GM10248 (cell line): ENCODE measurements around the gene RIPPLY2.
"Not testable (repeated sequence)": the region's sequence is repeated elsewhere in the genome, so short reads cannot be mapped to it uniquely, and the experiment has no call there.

ENCODE experiments used
- CTCF ChIA-PET: fragments of 300-600 bp; sonication (Branson Sonifier 250); formaldehyde crosslinking; extraction: SDS; loops from one replicate; lab custom pipeline; 2021; ENCODE audit warnings: antibody characterized with exemption; lab: Yijun Ruan, JAX
- POLR2A ChIA-PET: fragments of 350-650 bp; sonication (Branson Sonifier 250); formaldehyde crosslinking; extraction: SDS; loops from one replicate; lab custom pipeline; 2020; ENCODE audit warnings: antibody characterized with exemption; lab: Yijun Ruan, JAX
- DNase-seq: peaks from one replicate; pipeline ENCODE4 v3.0.0; 2012; ENCODE audit errors: extremely low spot score
- TF ChIP-seq, protein P1 (sequence below): IDR thresholded peaks from 2 replicates; pipeline ENCODE4 v1.5.1; 2012; ENCODE audit warnings: mild to moderate bottlenecking, low read depth; ENCODE audit errors: extremely low read depth, missing control alignments, control extremely low read depth

RIPPLY2 gene, protein sequence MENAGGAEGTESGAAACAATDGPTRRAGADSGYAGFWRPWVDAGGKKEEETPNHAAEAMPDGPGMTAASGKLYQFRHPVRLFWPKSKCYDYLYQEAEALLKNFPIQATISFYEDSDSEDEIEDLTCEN

DNA sequence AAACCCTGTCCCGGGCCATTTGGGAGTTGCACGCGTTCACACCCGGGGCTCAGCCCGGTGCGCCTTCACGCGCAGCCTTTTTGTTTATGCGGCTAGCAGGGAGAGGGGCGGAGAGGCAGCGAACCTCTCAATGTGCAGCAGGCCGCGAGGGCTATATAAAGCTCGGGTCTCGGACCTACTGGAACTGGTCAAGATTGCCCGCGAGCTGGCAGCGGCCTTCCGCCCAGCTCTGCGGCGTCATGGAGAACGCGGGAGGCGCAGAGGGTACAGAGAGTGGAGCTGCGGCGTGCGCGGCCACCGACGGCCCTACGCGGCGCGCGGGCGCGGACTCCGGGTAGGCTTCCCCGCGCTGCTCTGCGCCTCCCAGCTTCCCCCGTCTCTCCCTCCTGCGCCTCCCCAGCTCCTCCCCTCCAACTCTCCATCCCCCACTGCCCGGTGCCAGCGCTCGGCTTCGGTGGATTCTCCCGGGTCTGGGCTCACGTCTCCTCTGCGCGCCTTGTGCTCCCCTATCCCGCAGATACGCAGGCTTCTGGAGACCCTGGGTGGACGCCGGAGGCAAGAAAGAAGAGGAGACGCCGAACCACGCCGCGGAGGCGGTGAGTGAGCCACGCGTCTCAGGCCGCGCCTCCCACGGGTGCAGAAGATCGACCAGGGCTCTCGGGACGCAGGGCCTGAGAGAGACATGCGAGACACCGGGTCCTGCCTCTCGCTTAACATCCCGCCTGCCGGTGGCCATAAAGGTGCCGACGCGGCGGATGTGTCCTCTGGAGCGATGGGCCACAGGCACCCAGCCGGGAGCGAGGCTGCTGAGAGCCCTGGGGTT lies at the start of gene RIPPLY2:
TSS of gene RIPPLY2 (plus strand) at position 183 of the 823 bp plus-strand sequence. CDS start at position 240, 57 bp downstream.
- CTCF ChIA-PET: no interaction called here
- POLR2A ChIA-PET: no interaction called here
- TF ChIP-seq, protein P1, sequence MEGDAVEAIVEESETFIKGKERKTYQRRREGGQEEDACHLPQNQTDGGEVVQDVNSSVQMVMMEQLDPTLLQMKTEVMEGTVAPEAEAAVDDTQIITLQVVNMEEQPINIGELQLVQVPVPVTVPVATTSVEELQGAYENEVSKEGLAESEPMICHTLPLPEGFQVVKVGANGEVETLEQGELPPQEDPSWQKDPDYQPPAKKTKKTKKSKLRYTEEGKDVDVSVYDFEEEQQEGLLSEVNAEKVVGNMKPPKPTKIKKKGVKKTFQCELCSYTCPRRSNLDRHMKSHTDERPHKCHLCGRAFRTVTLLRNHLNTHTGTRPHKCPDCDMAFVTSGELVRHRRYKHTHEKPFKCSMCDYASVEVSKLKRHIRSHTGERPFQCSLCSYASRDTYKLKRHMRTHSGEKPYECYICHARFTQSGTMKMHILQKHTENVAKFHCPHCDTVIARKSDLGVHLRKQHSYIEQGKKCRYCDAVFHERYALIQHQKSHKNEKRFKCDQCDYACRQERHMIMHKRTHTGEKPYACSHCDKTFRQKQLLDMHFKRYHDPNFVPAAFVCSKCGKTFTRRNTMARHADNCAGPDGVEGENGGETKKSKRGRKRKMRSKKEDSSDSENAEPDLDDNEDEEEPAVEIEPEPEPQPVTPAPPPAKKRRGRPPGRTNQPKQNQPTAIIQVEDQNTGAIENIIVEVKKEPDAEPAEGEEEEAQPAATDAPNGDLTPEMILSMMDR: no peak
- DNase-seq: peak; percentile 13

DNA sequence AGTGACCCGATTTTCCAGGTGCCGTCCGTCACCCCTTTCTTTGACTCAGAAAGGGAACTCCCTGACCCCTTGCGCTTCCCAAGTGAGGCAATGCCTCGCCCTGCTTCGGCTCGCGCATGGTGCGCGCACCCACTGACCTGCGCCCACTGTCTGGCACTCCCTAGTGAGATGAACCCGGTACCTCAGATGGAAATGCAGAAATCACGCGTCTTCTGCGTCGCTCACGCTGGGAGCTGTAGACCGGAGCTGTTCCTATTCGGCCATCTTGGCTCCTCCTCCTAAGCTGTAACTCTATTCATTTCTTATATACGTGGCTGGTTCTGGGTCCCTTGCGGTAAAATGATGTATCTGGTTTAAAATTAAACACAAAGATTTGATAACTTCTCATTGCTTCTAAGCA lies 49.7 kb upstream of the RIPPLY2 start:
- POLR2A ChIA-PET, CTCF ChIA-PET, DNase-seq: not testable (repeated sequence)

DNA sequence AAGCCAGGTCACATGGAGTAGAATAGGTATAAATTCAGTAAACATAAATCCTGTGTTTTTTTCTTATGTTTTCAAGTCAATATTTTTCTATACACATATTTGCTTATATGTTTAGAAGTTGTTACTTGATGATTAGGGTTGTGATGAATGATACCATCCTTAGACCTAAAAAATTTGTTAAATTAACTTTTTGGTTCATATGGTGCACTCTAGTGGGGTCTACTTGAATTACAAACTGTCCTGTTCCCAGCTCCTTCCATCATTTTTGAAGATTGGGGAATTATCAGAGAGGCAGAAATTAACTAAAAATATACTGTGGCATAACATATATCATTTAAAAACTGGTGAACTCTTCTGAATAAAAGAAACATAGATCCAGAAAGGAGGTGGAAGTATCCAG lies 48.3 kb upstream of the RIPPLY2 start:
- ChIA-PET CTCF (no interaction called here), POLR2A (no interaction called here)

DNA sequence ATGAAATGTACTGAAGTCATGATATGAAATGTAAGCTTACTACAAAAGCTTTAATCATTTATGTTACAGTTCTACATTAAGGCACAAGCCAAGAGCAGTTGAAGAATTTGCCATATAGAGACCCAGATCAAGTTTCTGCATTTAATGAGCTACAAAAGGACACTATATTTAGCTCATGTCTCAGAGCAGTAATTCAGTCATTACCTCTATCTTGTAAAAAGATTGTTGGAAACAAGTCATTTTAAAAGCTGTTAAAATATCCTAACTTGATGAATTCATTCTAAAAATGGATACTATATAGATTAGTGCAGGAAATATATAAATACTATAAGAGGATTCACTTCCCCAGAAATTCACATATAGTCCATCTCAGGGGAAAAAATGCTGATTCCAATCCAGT lies 45.2 kb upstream of the RIPPLY2 start:
- TF ChIP-seq, protein P1: no peak
- CTCF ChIA-PET: no interaction called here
- POLR2A ChIA-PET: no interaction called here
- DNase-seq: no peak

More for the DNA sequence above, 48.3 kb upstream of the RIPPLY2 start:
- TF ChIP-seq, protein P1: no peak
- no peak for DNase-seq

DNA sequence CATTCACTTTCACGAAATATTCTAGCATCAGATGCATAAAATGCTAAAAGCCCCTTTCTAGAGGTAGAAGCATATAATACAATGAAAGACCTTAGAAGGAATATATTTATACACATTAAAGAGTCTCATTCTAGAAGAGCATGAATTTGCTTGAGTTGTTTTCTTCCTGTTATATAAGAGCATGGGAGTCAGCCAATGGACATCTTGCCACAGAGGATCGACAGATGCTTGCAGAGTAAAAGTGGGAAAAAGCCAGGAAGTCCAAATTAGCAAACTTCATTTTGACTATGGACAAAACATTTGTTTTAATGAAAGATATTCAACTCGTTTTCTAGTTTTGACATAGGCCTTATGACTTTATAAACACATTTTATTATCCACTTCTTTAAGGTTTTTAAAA lies 44.2 kb upstream of the RIPPLY2 start:
- POLR2A ChIA-PET: no interaction called here
- CTCF ChIA-PET: no interaction called here
- TF ChIP-seq, protein P1: no peak
- DNase-seq: no peak

DNA sequence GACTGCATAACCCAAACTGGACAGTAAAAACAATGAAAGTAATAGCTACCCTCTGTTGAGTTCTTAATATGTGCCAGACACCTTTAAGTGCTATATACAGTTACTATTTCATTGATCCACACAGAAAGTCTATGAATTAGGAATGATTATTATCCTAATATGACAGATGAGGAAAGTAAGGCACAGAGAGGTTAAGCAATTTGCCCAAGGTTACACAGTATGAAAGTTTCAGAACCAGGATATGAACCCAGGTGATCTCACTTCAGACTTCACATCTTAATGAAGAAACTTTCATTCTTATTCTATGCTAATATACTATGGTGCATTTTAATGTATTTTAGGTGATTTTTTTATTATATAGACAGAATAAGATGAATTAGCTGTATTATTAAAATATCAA lies 40.6 kb upstream of the RIPPLY2 start:
- ChIA-PET CTCF (no interaction called here), POLR2A (no interaction called here)
- no peak for DNase-seq
- TF ChIP-seq, protein P1: no peak

DNA sequence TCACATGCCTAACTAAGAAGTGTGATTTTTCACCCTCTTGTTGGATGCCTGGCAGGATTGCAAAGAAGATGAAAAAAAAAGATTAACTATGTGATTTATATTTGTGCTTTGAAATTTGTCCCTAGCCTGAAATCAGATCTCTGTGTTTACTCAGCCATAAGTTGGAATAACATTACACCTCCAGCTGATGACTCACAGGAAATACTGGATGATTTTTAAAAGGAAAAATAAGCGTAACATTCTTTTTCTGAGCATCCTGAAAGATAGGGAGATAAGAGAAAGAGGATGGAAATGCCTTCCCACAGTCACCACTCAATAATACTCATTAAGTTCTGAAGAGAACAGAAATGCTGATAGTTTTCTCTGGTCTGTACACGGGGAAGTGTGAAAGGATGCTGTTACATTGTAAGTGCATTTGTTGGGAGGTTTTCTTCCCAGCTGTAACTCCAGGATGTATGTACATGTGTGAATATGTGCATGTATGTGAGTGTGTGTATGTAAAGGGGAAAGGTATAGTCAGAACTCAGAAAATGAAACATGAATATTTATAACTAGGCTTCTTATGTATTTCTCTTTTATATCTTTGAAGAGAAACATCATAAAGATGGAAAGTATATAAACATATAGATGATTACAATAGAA lies 37.4 kb upstream of the RIPPLY2 start:
- no peak for DNase-seq
- TF ChIP-seq, protein P1: no peak

More for the DNA sequence above, 37.4 kb upstream of the RIPPLY2 start:
- POLR2A ChIA-PET: no interaction called here
- CTCF ChIA-PET: no interaction called here
